HG02642 (cell line): ENCODE measurements around the gene TNFRSF25.
"Not testable (repeated sequence)": the region's sequence is repeated elsewhere in the genome, so short reads cannot be mapped to it uniquely, and the experiment has no call there.

Experiments used
- ATAC-seq: cut with Tn5 transposase; IDR thresholded peaks from one replicate; pipeline ENCODE4 v1.9.1; 2021; ENCODE audit warnings: mild to moderate bottlenecking; ENCODE audit not compliant: unreplicated experiment, poor library complexity

The TNFRSF25 gene

GRCh38 chr1:6440198-6441126 is 25.5 kb downstream of the TNFRSF25 start:
- no peak for ATAC-seq

DNA sequence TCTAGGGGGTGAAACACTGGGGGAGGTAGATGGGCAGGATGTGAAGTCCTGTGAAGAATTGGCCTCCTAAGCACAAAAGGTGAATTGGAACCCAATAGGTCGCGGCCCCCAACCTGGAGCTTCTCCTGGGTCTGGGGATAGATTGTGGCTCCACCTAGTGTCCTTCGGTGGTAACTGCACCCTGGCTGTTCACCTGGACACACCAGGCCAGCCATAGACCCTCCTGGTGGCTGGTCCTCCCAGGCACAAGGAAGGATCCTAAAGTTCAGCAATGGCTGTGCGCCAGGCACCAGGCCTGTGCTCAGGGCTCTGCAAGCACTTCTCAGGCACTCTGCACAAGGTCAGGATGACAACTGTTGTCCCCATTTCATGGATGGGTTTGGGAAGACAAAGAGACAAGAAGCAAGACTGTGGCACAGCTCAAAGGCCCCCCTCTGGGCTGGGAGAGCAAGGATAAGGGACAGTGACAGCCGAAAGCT is 27.9 kb downstream of the TNFRSF25 start:
- peak; percentile 54 for ATAC-seq

DNA sequence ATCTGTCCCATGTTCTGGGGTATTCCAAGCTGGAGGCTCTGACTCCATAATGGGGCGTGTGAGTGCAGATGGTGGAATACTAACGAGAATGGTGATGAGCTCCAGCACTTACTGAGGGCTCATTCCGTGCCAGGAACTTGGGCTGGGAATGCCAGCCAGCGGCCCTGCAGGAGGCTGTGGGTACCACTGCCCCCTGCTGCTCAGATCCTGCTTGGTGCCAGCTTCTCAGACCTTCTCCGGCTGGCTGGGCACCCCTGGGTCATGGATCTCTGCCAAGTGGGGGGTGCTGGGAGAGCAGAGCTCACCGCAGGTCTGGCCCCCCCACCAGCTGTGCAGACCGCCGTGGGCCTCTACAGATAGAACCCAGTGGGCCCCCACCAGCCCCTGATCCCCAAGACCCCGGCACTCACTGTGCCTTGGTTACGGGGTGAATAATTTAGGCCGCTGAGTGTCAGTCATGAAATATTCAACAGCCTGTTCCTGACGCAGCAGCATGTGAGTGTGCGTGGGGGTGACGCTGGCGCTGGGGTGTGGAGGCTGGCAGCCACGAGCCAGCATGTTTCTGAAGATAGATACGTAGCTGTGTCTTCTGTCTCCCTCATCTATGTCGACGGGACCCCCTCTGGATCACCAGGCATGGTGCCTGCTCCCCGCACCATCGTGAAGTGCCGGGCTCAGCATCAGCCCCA is 28.8 kb downstream of the TNFRSF25 start:
- not testable (repeated sequence) for ATAC-seq

DNA sequence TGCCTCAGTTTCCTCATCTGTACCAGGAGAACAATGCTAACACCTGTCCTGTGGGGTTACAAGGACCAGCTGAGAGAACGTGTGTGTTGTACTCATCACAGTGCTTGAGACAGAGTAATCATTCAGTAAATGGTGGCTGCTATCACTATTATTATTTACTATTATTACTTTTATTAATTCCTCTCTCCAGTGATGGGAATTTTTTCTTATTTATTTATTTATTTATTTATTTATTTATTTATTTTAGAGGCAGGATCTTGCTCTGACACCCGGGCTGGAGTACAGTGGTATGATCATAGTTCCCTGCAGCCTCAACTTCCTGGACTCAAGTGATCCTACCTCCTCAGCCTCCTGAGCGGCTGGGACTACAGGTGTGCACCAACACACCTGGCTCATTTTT is 29.7 kb downstream of the TNFRSF25 start:
- not testable (repeated sequence) for ATAC-seq

GRCh38 chr1:6435547-6435946 is 30.4 kb downstream of the TNFRSF25 start:
- no peak for ATAC-seq

DNA sequence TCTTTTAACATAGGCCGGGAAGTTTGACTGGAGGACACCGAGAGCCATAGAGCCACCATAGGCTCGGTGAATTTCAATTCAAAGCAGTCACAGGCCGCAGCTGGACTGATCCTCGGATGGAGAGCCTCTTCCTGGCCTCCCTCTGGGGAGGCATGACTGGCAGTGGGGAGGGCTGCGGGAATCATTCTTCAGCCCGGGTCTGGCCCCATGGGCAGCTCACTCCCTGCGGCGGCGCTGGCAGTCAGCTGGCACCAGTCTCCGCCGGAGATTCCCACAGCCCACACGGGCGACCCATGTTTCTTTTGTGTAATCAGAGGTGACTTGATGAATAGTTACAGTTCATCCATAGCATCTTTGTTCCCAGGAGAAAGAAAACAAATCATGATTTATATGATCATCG is 30.8 kb downstream of the TNFRSF25 start:
- no peak for ATAC-seq

- no peak for ATAC-seq
These were observed 31.8 kb downstream of the TNFRSF25 start for GRCh38 chr1:6434186-6434585.

DNA sequence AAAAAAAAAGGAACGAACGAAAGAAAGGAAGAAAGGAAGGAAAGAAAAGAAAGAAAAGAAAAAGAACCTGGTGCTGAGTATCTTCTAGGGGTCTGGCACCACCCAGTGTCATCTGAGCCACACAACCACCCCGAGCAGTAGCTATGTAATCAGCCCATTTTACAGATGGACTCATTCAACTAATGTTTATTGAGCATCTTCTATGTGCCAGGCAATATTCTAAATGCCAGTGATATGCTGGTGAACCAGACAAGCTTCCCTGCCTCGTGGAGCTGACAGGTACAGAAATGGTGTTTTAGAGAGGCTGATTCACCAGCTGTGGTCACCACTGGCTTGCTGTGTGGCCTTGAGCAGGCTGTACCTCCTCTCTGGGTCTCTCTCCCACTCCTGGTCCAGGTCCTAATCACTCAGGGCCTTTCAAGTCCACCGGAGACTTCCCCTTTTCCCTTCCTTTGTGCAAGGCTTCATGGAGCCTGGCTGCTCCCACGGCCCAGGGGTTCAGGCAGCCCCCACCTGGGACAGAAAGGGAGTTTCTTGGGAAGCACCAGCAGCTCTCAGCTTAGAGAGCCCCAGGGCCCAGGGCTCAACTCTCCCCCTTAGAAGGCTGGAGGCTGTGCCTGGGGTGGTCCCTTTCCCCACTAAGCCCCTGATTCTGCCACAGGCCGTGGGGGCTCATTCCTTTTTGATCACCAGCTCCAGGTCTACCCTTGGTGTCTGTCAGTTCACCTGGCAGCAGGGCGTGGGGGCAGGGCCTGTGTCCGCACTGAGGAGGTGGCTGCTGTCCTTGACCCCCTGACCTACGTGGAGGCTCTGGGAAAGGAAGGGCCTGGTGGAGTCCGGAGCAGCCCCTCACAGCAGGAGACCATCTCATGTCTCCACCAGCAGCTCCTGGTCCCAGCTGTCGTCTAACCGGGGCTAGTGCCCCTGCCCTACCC is 34.1 kb downstream of the TNFRSF25 start:
- ATAC-seq: not testable (repeated sequence)

- not testable (repeated sequence) for ATAC-seq
These were observed 36.1 kb downstream of the TNFRSF25 start for GRCh38 chr1:6429660-6430411.

DNA sequence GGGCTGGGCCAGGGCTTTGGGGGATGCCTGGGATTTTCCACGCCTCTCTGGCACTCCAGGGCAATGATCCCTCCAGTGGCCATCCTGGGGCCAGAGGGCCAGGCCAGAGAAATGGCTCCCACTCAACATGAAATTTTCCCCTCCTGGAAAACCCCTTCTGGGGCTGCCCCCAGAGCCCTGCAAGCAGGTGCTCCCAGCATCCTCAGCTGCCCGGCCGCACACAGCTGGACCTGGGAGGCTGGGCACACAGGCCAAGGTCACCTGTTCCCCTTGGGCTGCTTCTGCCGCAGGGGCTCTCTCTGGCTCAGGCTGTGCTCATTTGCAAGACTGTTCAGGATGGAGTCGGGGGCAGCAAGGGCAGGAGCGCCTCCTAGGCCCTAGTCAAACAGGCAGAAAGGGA is 37.5 kb downstream of the TNFRSF25 start:
- not testable (repeated sequence) for ATAC-seq

GRCh38 chr1:6427441-6428390 is 38.3 kb downstream of the TNFRSF25 start:
- ATAC-seq: no peak

DNA sequence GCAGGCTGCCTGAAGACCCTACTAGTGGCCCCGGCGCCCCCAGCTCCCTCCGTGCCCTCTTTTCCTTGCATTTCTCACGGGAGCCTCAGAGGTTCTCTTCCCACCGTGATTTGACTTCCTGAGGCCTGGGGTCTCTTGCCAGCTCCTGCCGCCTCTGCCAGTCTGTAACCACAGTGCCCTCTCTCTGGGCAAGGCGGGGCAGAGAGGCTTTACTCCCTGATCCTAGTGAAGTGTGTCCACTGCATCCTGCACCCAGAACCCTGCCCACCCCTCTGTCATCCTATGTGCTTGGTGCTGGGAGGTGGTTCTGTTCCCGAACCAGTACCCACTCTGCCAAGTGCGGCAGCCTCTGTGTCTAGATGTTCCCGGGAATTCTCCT is 39.0 kb downstream of the TNFRSF25 start:
- ATAC-seq: no peak

GRCh38 chr1:6426277-6426971 is 39.5 kb downstream of the TNFRSF25 start:
- ATAC-seq: no peak

- ATAC-seq: no peak
These were observed 40.3 kb downstream of the TNFRSF25 start for GRCh38 chr1:6425658-6426057.

DNA sequence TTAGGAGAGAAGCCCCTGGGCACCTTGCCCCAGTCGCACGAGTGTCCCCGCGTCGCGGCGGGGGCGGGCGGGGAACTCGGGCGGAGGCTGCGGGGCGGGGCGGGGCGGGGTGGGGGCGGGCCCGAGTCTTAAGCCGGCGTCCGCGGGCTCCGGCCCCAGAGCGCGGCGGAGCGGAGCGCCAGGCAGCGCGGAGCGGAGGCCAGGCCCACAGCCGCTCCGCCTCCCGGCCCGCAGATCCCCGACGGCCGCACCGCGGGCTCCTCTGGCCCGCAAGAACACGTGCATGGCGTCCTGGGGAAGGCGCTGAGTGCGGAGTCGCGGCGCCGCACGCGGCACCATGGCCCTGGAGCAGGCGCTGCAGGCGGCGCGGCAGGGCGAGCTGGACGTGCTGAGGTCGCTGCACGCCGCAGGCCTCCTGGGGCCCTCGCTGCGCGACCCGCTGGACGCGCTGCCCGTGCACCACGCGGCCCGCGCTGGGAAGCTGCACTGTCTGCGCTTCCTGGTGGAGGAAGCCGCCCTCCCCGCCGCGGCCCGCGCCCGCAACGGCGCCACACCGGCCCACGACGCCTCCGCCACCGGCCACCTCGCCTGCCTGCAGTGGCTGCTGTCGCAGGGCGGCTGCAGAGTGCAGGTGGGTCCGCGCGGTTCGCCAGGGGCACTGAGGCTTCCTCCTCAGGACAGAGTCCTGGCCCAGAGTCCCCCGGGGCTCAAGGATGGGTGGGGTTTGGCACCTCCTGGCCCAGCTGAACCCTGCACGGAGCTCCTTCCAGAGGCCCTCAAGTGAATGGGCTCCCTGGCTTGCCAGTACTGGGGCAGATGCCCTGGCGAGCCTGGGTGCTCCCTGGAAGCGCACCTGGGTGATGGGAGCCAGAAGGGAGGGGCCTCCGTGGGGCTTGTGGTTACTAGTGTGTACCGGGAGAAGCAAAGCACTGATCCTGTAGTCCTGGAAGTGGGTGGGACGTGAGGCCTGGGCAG is 41.1 kb downstream of the TNFRSF25 start, which contains the start of gene ESPN:
ESPN (plus strand) TSS at position 158 of the 975 bp plus-strand sequence; CDS start at position 338, 180 bp downstream.
- no peak for ATAC-seq

DNA sequence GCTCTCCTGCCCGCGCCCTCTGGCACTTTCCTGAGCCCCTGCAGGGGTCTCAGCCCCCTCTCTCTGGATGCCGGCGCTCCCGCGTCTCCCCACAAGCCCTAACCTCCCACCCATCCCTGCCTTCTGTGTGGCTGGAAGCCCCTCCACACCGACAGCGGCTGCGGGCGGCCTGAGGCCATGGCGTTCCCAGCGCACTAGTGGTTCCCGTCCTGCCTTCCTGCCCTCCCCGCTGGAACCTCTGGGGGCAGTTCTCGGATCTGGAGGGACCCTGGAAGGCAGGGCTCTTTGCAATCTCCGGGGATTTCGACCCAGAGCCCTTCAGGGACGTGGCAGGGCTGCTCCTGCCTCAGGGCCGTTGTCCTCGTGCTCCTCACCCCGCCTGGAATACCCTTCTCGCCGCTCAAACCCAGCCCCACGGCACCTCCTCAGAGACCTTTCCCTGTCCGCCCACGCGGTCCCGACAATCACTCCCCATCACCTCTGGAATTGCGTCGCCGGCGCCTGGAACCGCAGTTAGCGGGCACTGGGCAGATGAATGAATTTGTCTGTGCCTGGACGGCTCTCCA is 41.9 kb downstream of the TNFRSF25 start:
- ATAC-seq: no peak
